Right ventricle myocardium inferior (tissue), 1 donor: ENCODE data around the gene SCN1A. TPM values are rescaled to one million over a fixed set of nuclear protein-coding genes. Genes with fewer than 3 reads are reported as not detected.
"Not testable (repeated sequence)": the region's sequence is repeated elsewhere in the genome, so short reads cannot be mapped to it uniquely, and the experiment has no call there.

Source experiments
- ATAC-seq: fragments of 200-7000 bp; cut with Tn5 transposase; one replicate; pipeline ENCODE4 v1.9.1; 2020; ENCODE audit warnings: mild to moderate bottlenecking, moderate library complexity
- DNase-seq: peaks from one replicate; pipeline ENCODE4 v3.0.0; 2021; ENCODE audit errors: missing footprints
- intact Hi-C: fragments of 100-400 bp; cut with DNase I; formaldehyde crosslinking; loops from one replicate; pipeline ENCODE4 v1.11.0; 2022
- total RNA-seq: library from RNA; stranded (reverse); fragmentation: NEBNext Ultra II Directional; extraction: Animal tissue kit (Norgen Biotek cat#: 25700); gene quantifications from one replicate; pipeline ENCODE4 v1.2.1, GENCODE V29; 2021
- donor health status: DM: no; HTN: yes; CAD: no; lungs with severe emphysema.

SCN1A gene
- total RNA-seq, 1 donor from 2014 or later = 0.38 TPM

DNA sequence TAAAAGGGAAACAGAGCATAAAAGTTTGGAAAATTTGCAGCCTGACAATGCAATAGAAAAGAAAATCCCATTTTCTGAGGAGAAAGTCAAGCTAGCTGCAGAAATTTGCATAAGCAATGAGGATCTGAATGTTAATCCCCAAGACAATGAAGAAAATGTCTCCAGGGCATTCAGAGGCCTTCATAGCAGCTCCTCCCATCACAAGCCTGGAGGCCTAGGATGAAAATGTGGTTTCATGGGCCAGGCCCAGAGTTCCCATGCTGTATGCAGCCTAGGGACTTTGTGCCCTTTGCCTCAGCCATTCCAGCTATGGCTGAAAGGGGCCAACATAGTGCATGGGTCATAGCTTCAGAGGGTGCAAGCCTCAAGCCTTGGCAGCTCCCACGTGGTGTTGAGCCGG, 10.3 kb upstream of the SCN1A start:
- DNase-seq = no peak
- intact Hi-C loops = no loop called here
- no peak for ATAC-seq

DNA sequence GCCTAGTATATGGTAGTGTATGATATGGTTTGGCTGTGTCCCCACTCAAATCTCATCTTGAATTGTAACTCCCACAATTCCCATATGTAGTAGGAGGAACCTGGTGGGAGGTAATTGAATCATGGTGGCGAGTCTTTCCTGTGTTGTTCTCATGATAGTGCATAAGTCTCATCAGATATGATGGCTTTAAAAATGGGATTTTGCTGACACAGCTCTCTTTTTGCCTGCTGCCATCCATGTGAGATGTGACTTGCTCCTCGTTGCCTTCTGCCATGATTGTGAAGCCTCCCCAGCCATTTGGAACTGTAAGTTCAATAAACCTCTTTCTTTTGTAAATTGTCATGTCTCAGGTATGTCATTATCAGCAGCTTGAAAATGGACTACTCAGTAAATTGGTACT, 9.5 kb upstream of the SCN1A start:
- ATAC-seq = no peak
- no peak for DNase-seq
- intact Hi-C loops = no loop called here

GRCh38 chr2:166135849-166136258, 8.0 kb upstream of the SCN1A start:
- ATAC-seq (no peak), DNase-seq (no peak)
- intact Hi-C loops = no loop called here

- intact Hi-C loops = no loop called here
- no peak for ATAC-seq
- DNase-seq = no peak
Observed at GRCh38 chr2:166135152-166135848, 7.5 kb upstream of the SCN1A start.

GRCh38 chr2:166134252-166135151, 6.7 kb upstream of the SCN1A start:
- ATAC-seq (no peak), DNase-seq (no peak)
- intact Hi-C loops = no loop called here

GRCh38 chr2:166133653-166134052, 5.8 kb upstream of the SCN1A start:
- intact Hi-C loops = no loop called here
- DNase-seq (no peak), ATAC-seq (no peak)

DNA sequence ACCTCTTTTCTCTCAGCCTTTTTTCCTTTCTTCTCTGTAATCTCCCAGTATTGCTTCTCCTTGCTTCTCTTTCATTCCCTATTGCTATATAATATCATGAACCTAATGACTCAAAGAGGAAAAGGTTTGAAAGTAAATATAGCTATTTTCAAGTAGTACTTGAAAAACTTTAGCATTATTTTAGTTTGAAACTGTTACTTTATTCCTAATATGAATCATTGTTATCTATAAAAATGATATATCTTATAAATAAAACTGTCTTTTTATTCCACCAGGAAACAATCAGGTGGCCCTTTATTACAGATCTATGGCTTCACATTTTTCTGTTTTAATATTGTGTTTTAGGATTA, 311 bp upstream of the SCN1A start:
- no peak for ATAC-seq
- DNase-seq = no peak
- intact Hi-C loops = no loop called here

- ATAC-seq = no peak
- intact Hi-C loops = loop anchor here (2.0 kb wide), 2 partner anchors 67 to 171 kb away; no protein-coding TSS in a partner anchor
Observed at GRCh38 chr2:166126007-166126639, 1.7 kb downstream of the SCN1A start.

DNA sequence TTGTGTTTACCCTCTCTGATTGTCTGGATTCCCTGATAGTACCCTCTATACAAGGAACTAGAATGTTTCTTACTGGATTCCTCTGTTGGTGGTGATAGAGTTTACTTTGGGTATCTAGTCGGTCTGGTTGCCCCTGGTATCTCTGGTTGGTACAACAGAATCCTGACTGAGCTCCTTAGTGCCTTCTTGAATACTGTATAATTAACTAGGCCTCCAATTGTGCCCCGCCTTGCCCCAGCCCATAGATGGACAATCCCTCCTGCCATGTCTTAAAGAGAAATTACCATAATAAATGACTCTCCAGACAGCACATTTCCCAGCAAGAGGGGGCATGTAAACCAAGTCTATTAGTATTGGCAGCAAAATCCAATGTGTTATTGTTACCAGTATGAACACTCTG, 2.3 kb downstream of the SCN1A start:
- intact Hi-C loops = no loop called here
- ATAC-seq (no peak), DNase-seq (no peak)

More at GRCh38 chr2:166126007-166126639, 1.7 kb downstream of the SCN1A start:
- no peak for DNase-seq

- intact Hi-C loops = no loop called here
- DNase-seq (no peak), ATAC-seq (no peak)
Observed at GRCh38 chr2:166118180-166118579, 9.6 kb downstream of the SCN1A start.

DNA sequence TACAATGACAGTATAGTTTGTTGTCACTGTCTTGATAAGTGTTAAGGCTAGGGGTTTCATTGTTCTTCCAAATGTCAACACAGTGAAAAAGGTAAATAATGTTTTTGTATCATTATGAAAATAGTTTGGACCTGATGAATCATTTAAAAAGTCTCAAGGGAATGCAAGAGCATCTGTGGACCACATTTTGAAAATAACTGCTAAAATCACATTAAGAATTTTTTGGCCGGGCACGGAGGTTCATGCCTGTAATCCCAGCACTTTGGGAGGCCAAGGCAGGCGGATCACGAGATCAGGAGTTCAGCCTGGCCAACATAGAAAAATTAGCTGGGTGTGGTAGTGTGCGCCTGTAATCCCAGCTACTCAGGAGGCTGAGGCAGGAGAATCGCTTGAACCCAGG, 10.3 kb downstream of the SCN1A start:
- intact Hi-C loops = no loop called here
- no peak for DNase-seq
- ATAC-seq = no peak

GRCh38 chr2:166115589-166115988, 12.2 kb downstream of the SCN1A start:
- intact Hi-C loops = no loop called here
- DNase-seq (no peak), ATAC-seq (no peak)

DNA sequence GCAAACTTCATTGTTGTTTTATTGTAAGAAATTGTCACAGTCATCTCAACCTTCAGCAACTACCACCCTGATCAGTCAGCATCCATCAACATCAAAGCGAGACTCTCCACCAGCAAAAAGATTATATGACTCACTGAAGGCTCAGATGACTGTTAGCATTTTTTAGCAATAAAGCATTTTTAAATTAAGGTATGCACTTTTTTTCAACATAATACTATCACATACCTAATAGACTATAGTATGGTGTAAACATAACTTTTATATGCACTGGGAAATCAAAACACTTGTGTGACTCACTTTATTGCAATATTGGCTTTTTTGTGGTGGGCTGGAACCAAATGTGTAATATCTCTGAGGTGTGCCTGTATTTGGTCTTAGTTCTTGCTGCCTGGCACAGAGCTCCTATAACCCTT, 15.6 kb downstream of the SCN1A start:
- intact Hi-C loops = no loop called here
- no peak for DNase-seq
- ATAC-seq = no peak

GRCh38 chr2:166106431-166107015, 21.3 kb downstream of the SCN1A start:
- DNase-seq (no peak), ATAC-seq (no peak)
- intact Hi-C loops = no loop called here

DNA sequence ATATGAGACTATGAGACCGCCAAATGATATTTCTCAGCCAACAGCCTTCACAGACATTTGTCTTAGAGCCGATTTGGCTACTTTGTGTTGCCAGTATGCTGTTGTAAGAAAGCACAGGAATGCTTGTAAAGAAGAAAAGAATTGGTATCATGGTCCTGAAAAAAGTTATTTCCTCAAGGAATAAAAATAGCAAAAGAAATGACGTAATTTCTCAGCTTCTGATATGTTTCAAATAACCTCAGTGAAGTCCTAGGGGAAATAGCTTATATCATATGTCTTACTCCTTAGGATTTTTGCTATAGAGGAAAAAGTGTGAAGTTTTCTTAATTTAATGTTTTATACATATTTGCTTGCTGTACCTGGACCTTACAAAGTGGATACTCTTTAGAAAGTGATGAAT, 23.0 kb downstream of the SCN1A start:
- ATAC-seq (no peak), DNase-seq (no peak)
- intact Hi-C loops = no loop called here

DNA sequence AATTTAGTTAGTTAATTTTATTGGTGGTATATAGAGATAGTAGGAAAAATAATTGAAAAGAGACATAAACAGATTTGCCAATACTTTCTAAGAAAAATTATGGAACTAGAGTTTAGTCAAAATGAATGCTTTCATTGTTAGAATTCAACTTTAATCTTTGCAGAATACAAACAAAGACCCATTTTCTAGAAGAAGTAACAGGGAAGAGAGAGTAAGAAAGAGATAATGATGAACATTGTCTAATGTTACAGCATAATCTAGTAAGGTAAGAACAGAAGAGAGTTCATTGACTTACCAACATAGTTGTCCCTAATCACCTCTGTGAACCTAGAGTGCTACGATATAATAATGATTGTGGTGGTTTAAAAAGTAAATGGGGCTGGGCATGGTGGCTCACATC, 23.7 kb downstream of the SCN1A start:
- DNase-seq (no peak), ATAC-seq (no peak)
- intact Hi-C loops = no loop called here

GRCh38 chr2:166103277-166103676, 24.5 kb downstream of the SCN1A start:
- intact Hi-C loops, DNase-seq, ATAC-seq: not testable (repeated sequence)

DNA sequence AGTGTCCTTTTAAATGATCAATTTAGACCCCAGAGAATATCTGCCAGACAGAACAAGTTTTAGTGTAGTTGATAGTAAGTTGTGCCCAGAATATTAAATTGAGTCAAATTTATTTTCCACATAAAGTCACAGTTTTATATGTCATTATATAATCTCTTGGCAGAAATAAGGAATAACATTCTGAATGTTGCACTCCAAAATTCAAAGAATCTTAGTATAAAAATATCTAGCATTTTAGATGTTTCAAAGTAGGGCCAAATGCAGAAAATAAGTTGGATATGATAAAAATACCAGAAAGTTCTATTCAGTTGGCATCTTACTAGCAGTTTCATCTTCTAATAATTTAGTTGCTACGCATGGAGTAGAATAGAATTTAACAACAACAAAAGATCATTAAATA, 33.5 kb downstream of the SCN1A start:
- DNase-seq (no peak), ATAC-seq (no peak)
- intact Hi-C loops = no loop called here

DNA sequence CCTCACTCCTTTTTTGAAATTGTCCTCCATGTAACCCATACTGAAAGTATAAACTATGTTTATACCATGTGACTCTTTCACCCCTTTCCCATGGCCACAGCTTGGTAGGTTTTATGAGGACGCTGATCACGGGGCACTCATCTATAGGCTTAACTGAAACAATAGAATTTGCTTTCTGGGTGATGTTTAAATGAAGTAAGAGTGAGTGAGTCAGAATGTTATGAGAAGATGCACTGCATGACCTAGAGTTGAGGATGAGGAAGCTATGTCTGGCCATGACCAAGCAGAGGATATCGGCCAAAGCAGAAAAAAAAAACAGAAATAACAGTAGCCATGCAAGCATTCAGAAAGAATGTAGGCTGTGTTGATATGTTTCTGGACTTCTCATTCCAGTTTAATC, 34.9 kb downstream of the SCN1A start:
- intact Hi-C loops = no loop called here

More for the DNA sequence above, 34.9 kb downstream of the SCN1A start:
- DNase-seq (no peak), ATAC-seq (no peak)
